Measurements from ENCODE around the gene RPEL1.

DNA sequence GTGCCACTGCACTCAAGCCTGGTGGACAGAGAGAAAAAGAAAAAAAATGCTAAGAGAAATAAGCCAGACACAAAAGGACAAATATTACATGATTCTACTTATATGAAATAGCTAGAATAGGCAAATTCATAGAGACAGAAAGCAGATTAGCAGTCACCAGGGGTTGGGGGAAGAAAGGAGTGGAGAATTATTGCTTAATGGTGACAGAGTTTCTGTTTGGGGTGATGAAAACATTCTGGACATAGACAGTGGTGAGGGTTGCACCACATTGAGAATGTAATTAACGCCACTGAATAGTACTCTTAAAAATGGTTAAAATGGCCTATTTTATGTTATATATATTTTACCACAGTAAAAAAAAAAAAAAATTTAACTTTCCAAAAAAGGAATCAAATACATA is 46.2 kb upstream of the RPEL1 start:
- TF ChIP-seq ATF3 (IDR thresholded peaks at IDR 0.05): no peak
- TF ChIP-seq CEBPB (IDR thresholded peaks at IDR 0.05; ENCODE audit: low read depth): no peak
- TF ChIP-seq CTCF (IDR thresholded peaks at IDR 0.05 in 2 of 3, conservative IDR thresholded peaks at IDR 0.05 in 1 of 3; ENCODE audit: borderline replicate concordance in 1 of 3, insufficient read depth in 1 of 3, low read depth in 2 of 3, low read length in 2 of 3): no peak
- TF ChIP-seq, protein P1, sequence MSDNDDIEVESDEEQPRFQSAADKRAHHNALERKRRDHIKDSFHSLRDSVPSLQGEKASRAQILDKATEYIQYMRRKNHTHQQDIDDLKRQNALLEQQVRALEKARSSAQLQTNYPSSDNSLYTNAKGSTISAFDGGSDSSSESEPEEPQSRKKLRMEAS (IDR thresholded peaks at IDR 0.05): no peak
- TF ChIP-seq TCF7L2 (IDR thresholded peaks at IDR 0.05; ENCODE audit: borderline replicate concordance, extremely low read depth, insufficient read depth, insufficient read length): no peak
- no peak for TF ChIP-seq POLR2A (IDR thresholded peaks at IDR 0.05; ENCODE audit: borderline replicate concordance, extremely low read depth, insufficient read depth, insufficient read length)

All from HCT116 (cell line).